Measurements from ENCODE around the gene NACC2.

NACC2 gene

GRCh38 chr9:136086951-136087740 lies 7.9 kb downstream of the NACC2 start (continued):
- no peak for TF ChIP-seq PATZ1 (CRISPR knock-in tag; IDR thresholded peaks at IDR 0.05; ENCODE audit: borderline replicate concordance)
- no peak for TF ChIP-seq OSR1 (CRISPR knock-in tag; IDR thresholded peaks at IDR 0.05)
- TF ChIP-seq POU6F1 (CRISPR knock-in tag; IDR thresholded peaks at IDR 0.05; ENCODE audit: borderline replicate concordance, low read depth) = no peak
- TF ChIP-seq BACH2 (CRISPR knock-in tag; IDR thresholded peaks at IDR 0.05; ENCODE audit: borderline replicate concordance) = no peak
- TF ChIP-seq CREB5 (CRISPR knock-in tag; IDR thresholded peaks at IDR 0.05; ENCODE audit: low read depth) = no peak
- TF ChIP-seq GLIS3 (CRISPR knock-in tag; IDR thresholded peaks at IDR 0.05) = no peak

GRCh38 chr9:136086213-136086881 lies 8.7 kb downstream of the NACC2 start:
- TF ChIP-seq ZNF8 (CRISPR knock-in tag; IDR thresholded peaks at IDR 0.05) = no peak
- TF ChIP-seq ISL1 (CRISPR knock-in tag; IDR thresholded peaks at IDR 0.05) = no peak
- no peak for TF ChIP-seq OSR1 (CRISPR knock-in tag; IDR thresholded peaks at IDR 0.05)
- TF ChIP-seq RARB (CRISPR knock-in tag; IDR thresholded peaks at IDR 0.05) = no peak
- no peak for TF ChIP-seq PATZ1 (CRISPR knock-in tag; IDR thresholded peaks at IDR 0.05; ENCODE audit: borderline replicate concordance)
- TF ChIP-seq SNAI2 (CRISPR knock-in tag; IDR thresholded peaks at IDR 0.05) = no peak
- ATAC-seq = no peak

- no peak for ATAC-seq
- TF ChIP-seq ZFP3 (CRISPR knock-in tag; IDR thresholded peaks at IDR 0.05) (no peak), CSRNP3 (CRISPR knock-in tag; IDR thresholded peaks at IDR 0.05) (no peak), SNAI2 (CRISPR knock-in tag; IDR thresholded peaks at IDR 0.05) (no peak), ARNTL (CRISPR knock-in tag; IDR thresholded peaks at IDR 0.05; ENCODE audit: borderline replicate concordance, low read depth) (no peak), TOX (CRISPR knock-in tag; IDR thresholded peaks at IDR 0.05; ENCODE audit: borderline replicate concordance) (no peak), ZC3H10 (CRISPR knock-in tag; IDR thresholded peaks at IDR 0.05) (no peak), ZNF565 (CRISPR knock-in tag; conservative IDR thresholded peaks at IDR 0.05; ENCODE audit: low read depth) (no peak), PATZ1 (CRISPR knock-in tag; IDR thresholded peaks at IDR 0.05; ENCODE audit: borderline replicate concordance) (no peak), GLIS3 (CRISPR knock-in tag; IDR thresholded peaks at IDR 0.05) (no peak), OSR1 (CRISPR knock-in tag; IDR thresholded peaks at IDR 0.05) (no peak), CREB5 (CRISPR knock-in tag; IDR thresholded peaks at IDR 0.05; ENCODE audit: low read depth) (no peak), ZNF8 (CRISPR knock-in tag; IDR thresholded peaks at IDR 0.05) (no peak), ISL1 (CRISPR knock-in tag; IDR thresholded peaks at IDR 0.05) (no peak), CSDC2 (CRISPR knock-in tag; IDR thresholded peaks at IDR 0.05) (no peak), TSHZ2 (CRISPR knock-in tag; IDR thresholded peaks at IDR 0.05) (no peak), RARB (CRISPR knock-in tag; IDR thresholded peaks at IDR 0.05) (no peak)
Measured at GRCh38 chr9:136085815-136086212, 9.3 kb downstream of the NACC2 start.
